NCI-H2196 (cell line): ENCODE measurements around the gene SCAF11.
A peak's percentile ranks its signal among the peaks of the same experiment; 100 is the strongest.

Experiments used
- DNase-seq: peaks from one replicate; lab custom pipeline; 2025; ENCODE audit not compliant: unreplicated experiment; lab: John Stamatoyannopoulos, UW

Gene SCAF11

DNA sequence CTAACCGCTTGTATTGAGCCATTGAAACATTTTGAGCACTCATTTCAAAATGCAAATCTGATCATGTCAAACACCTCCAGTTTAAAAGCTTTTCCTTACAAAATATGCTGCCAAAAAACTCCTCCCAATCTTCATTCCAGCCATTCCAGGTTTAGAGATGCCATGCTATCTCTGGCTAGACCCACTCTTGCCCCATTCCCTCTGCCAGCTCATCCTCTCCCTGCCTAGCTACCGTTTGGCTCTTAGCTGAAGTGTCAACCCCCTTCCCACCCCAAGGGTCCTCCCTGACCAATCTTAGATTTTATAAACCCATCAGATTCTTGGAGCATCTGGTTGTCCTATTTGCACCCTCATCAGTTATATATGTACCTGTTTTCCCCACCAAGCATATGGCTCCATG lies 75.0 kb downstream of the SCAF11 start:
- DNase-seq, result no peak

DNA sequence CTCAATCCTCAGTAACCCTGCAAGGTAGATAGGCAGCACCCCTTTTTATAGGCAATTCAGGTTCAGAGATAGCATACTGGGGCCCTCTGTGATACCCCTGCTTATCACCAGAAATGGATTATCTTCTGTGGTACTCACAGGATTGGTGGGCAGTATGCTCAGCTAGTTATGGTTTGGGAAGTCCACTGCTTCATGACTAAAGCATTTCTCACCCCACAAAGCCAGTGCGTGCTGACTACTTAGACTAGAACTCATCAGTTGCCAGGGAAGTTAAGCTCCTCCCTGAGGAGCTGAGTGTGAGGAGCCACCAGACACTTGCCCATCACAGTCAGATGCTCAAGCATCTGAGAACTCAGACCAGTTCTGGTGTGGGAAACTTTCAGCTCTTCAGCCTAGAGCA lies 76.3 kb downstream of the SCAF11 start:
- DNase-seq, result no peak

DNA sequence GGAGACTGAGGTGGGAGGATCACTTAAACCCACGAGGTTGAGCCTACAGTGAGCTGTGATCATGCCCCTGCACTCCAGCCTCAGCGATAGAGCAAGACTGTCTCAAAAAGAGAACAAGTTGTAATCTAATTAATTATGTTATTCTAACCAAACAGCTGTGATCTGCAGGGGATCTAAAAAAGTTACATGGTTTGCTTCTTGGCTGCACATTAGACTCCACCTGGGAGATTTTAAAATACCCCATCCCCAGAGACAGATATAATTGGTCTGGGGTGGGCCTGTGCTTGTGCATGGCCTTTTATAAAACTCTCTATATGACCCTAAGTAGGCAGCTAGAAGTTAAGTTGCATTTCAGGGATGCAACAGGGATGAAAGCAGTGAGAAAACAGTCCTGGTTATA lies 76.7 kb downstream of the SCAF11 start:
- no peak for DNase-seq

DNA sequence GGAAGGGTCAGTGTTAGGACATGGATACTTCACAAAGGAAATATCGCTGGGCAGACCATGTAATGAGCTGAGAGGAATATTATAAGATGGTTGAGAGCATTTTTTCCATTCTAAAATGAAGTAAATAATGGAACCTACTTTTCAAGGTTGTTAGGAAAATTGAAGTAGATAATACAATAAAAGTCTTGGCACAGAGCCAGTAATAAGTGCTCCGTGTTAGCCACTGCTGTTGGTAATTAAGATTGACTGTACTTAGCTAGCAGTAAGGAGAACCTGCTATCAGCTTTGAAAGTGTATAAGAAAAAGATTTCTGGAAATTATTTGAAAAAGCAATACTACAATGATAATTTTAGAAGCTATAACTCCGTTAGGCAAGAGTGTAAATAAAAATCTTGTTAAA lies 77.6 kb downstream of the SCAF11 start:
- DNase-seq, result no peak

- peak; percentile 52 for DNase-seq
Observed at GRCh38 chr12:45909041-45909713, 81.2 kb downstream of the SCAF11 start.

DNA sequence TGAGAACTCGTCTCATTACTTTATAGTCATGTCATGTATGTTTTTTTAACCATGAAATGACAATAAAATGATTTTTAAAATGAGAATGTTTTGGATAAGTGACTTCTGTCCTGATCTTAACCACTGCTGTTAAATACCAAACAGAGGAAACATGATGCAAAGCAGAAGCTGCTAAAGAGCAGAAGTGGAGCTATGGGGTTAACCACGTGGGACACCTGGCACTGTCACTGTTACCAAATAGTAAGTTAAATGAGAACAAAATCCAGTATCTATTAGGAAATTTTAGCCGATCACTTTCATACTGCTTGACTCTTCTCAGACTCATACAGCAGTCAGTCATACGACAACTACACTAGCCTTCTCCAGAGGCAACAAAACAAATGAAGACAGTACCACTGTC lies 82.4 kb downstream of the SCAF11 start:
- no peak for DNase-seq

DNA sequence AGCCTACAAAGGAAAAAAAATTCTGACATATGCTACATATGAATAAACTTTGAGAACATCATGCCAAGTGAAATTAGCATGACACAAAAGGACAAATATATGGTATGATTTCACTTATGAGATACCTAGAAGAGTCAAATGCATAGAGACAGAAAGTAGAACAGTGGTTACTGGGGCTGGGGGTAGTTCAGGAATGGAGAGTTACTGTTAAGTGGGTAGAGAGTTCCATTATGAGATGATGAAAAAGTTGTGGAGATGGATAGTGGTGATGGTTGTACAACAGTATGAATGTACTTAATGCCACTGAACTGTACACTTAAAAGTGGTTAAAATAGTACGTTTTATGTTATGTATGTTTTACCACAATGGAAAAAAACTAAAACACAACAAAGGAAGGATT lies 92.3 kb downstream of the SCAF11 start:
- no peak for DNase-seq

DNA sequence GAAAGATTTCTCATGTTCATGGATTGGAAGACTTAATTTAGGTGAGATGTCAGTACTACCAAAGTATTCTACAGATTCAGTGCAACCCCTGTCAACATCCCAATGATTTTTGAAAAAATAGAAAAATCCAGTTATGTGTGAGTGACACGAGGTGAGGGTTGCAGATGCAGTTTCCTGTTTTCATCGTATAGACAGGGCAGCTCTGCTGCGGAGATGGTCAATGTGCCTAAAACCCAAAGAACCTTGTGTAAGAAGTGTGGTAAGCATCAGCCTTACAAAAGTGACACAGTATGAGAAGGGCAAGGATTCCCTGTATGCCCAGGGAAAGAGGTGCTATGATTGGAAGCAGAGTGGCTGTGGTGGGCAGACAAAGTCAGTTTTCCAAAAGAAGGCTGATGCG lies 94.4 kb downstream of the SCAF11 start:
- no peak for DNase-seq

DNA sequence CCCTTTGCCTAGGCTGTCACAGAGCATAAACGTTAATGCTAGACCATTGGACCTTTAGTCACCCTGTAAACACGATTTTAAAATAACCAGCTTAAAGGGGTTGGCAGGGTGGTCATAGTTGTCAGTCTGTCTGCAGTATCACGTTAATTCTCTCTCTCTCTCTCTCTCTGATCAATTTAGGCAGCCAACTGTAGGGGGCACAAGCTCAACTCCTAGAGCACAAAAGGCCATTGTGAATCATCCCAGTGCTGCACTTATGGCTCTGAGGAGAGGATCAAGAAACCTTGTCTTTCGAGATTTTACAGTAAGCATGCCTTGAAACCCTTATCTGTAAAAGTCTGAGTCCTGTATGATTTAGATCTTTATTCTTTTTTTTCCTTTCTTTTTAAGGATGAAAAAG lies 97.1 kb downstream of the SCAF11 start:
- no peak for DNase-seq

DNA sequence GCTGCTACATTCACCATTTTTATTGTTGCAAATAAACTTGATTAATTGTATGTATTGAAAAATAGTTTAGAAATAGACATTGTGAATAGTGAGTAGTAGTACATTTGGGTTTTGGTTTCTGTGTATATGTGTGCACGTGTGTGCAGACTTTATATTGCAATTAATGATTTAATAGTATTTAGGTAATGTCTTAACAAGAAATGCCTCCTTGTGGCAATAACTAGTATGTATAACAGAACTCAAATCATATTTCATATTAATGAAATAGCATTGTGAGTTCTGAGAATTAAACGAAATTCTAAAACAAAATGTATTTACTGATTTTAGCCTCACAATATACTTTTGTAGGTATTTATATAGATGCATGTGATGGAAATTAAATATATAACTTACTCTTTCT lies 100.1 kb downstream of the SCAF11 start:
- no peak for DNase-seq

DNA sequence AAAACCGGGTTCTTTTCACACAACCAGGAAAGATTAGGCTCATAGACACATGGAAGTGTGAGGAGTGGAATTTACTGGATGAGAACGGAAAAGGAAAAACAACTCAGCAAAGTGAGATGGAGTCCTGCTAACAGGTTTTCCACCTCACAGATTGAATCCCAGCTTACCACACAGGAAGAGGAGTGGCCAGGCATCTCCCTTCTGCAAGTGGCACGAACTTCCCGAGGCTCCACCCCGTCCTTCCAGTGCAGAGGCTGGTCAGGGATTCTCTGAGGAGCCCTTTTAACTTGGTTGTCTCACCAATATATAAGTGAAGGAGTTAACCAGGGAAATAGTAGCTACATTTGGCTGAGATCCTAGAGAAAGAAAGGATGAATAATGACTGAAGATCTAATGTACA lies 102.8 kb downstream of the SCAF11 start:
- no peak for DNase-seq

GRCh38 chr12:45886685-45887084 lies 103.7 kb downstream of the SCAF11 start:
- DNase-seq, result no peak

DNA sequence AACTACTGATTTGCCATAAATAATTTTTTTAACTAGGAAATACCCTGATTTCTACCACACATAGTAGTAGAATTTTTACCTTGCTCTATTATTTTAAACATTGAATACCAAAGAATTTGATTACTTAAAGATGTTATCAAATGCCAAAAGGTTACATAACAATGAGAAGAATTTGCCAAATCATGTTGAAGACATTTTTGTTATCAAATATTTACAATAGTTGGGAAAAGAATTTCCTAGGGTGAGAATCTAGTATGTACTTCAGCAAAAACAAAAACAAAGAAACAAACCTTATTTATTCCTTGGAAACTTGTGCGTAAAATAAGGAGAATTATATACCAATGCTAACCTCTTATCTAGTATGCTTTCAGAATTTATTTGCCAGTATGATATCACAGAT lies 107.2 kb downstream of the SCAF11 start:
- DNase-seq, result no peak

GRCh38 chr12:45880533-45880932 lies 109.8 kb downstream of the SCAF11 start:
- DNase-seq, result no peak

DNA sequence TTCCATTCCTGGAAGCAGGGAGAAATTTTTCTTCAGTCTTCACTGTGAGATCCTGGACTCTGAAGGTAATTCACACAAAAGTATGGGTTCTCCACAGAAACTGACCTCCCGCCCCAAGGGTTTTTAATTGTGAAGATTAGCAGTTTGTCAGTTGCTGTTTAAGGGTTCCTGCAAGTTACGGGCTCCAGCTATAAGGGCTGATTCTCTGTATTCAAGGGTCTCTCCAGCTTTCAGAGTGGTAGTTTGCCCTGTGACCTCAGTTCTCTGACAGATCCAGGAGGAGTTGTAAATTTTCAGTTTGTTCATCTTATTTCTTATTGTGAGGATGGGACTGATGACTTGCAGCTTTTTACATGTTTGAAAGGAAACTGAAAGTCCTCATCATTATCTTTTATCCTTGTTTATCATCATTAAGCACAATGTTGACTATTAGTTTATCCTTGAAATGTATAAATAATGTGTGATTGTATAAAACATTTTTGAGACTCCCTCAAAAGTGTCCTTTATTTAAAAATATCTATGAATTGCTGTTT lies 110.9 kb downstream of the SCAF11 start:
- no peak for DNase-seq

GRCh38 chr12:45878630-45879255 lies 111.6 kb downstream of the SCAF11 start:
- DNase-seq, result no peak

DNA sequence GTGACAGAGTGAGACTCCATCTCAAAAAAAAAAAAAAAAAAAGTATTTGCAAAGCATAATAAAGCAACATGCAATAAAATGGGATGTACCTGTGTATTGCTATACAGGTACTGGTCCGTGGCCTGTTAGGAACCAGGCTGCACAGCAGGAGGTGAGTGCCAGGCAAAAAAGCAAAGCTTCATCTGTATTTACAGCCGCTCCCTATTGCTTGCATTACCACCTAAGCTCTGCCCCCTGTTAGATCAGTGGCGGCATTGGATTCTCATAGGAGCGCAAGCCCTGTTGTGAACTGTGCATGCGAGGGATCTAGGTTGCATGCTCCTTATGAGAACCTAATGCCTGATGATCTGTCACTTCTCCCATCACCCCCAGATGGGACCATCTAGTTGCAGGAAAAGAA lies 113.3 kb downstream of the SCAF11 start:
- DNase-seq, result no peak

- no peak for DNase-seq
Observed at GRCh38 chr12:45872446-45872845, 117.9 kb downstream of the SCAF11 start.
